H1 (cell line): ENCODE results near the gene KPNA6. TPM values are rescaled to one million over a fixed set of nuclear protein-coding genes. Genes with fewer than 3 reads are reported as not detected.

ENCODE experiments used
- CTCF ChIA-PET: fragments of 300-600 bp; sonication (Branson Sonifier 250); formaldehyde crosslinking; loops from one replicate; lab custom pipeline; 2021; ENCODE audit not compliant: partially characterized antibody; lab: Charles Lee
- POLR2A ChIA-PET: fragments of 300-600 bp; sonication (Branson Sonifier 250); formaldehyde crosslinking; loops from one replicate; lab custom pipeline; 2021; ENCODE audit warnings: inconsistent platforms; ENCODE audit not compliant: partially characterized antibody; lab: Charles Lee
- DNase-seq, 2 experiments: peaks; one replicate each; pipeline versions ENCODE4 v3.0.0 to v3.0.0-alpha.2; 2010 to 2022; ENCODE audit warnings: low spot score in 2 of 2, low read depth in 1 of 2, mixed read lengths in 1 of 2
- FAIRE-seq: peaks from 2 replicates; lab custom pipeline; 2011; peaks lifted over from hg19 to GRCh38; lab: Jason Lieb, UNC
- H2AFZ ChIP-seq: 2 replicates; pipeline ENCODE4 v1.8.1; 2012; ENCODE audit warnings: low read length, inconsistent platforms
- H2AK5ac ChIP-seq: 2 replicates; pipeline ENCODE4 v1.6.1; 2013; ENCODE audit warnings: low read depth, low read length
- H2BK120ac ChIP-seq: replicated peaks from 2 replicates; pipeline ENCODE3; 2013; ENCODE audit warnings: low read depth, low read length, inconsistent platforms
- H2BK12ac ChIP-seq: 2 replicates; pipeline ENCODE4 v1.6.1; 2013; ENCODE audit warnings: low read depth, low read length
- H2BK15ac ChIP-seq: 2 replicates; pipeline ENCODE4 v1.6.1; 2013; ENCODE audit warnings: low read length
- H2BK20ac ChIP-seq: 2 replicates; pipeline ENCODE4 v1.6.1; 2013; ENCODE audit warnings: low read length
- H2BK5ac ChIP-seq: 2 replicates; pipeline ENCODE4 v1.6.1; 2013; ENCODE audit warnings: low read depth, low read length
- H3K14ac ChIP-seq: 2 replicates; pipeline ENCODE4 v1.6.1; 2013; ENCODE audit warnings: inconsistent platforms; ENCODE audit not compliant: insufficient read length
- H3K18ac ChIP-seq: 2 replicates; pipeline ENCODE4 v1.6.1; 2013; ENCODE audit warnings: low read length; ENCODE audit errors: extremely low read depth
- H3K23ac ChIP-seq: 2 replicates; pipeline ENCODE4 v1.6.1; 2013; ENCODE audit warnings: inconsistent platforms; ENCODE audit not compliant: insufficient read length
- H3K23me2 ChIP-seq: 2 replicates; pipeline ENCODE4 v1.6.1; 2013; ENCODE audit warnings: low read depth, low read length
- H3K27ac ChIP-seq: 2 replicates; pipeline ENCODE4 v1.6.1; 2011; ENCODE audit warnings: low read depth, low read length, inconsistent platforms
- H3K27me3 ChIP-seq, 4 experiments: replicated peaks in 1 of 4; 1 replicate in 1 of 4; 2 replicates in 3 of 4; pipeline versions ENCODE4 v1.6.1 to v1.8.1; 2011 to 2013; ENCODE audit warnings: low read length in 3 of 4, mild to moderate bottlenecking in 3 of 4, inconsistent platforms in 2 of 4, mixed read lengths in 2 of 4, moderate library complexity in 1 of 4; ENCODE audit not compliant: control insufficient read depth in 3 of 4, insufficient read depth in 3 of 4; ENCODE audit errors: extremely low read depth in 1 of 4
- H3K36me3 ChIP-seq, 4 experiments: 2 replicates each; pipeline versions ENCODE4 v1.6.1 to v1.8.1; 2011 to 2013; ENCODE audit warnings: mild to moderate bottlenecking in 4 of 4, low read length in 3 of 4, moderate library complexity in 2 of 4, control low read depth in 1 of 4, inconsistent platforms in 1 of 4; ENCODE audit not compliant: insufficient read depth in 4 of 4, control insufficient read depth in 2 of 4
- H3K4ac ChIP-seq: replicated peaks from 2 replicates; pipeline ENCODE3; 2013; ENCODE audit warnings: low read length, low read depth, mixed read lengths, inconsistent platforms; ENCODE audit not compliant: insufficient read length
- H3K4me1 ChIP-seq, 4 experiments: replicated peaks in 1 of 4; 1 replicate in 1 of 4; 2 replicates in 3 of 4; pipeline versions ENCODE4 v1.6.1 to v1.8.1; 2011 to 2013; ENCODE audit warnings: low read length in 3 of 4, inconsistent platforms in 2 of 4, mixed read lengths in 1 of 4; ENCODE audit not compliant: insufficient read depth in 4 of 4, control insufficient read depth in 3 of 4
- H3K4me2 ChIP-seq, 2 experiments: 2 replicates each; pipeline versions ENCODE4 v1.6.1 to v1.8.1; 2011 to 2013; ENCODE audit warnings: low read depth in 2 of 2, low read length in 2 of 2, control low read depth in 1 of 2, inconsistent platforms in 1 of 2, mild to moderate bottlenecking in 1 of 2; ENCODE audit not compliant: insufficient read depth in 1 of 2
- H3K4me3 ChIP-seq, 4 experiments: fragments of 200-600, 300-600 bp in 1 of 4; sonication (generic), shearing (Covaris generic), sonication (Bioruptor Twin) in 1 of 4; 2 replicates each; pipeline versions ENCODE4 v1.5.1 to v1.8.1; 2011 to 2016; ENCODE audit warnings: low read length in 4 of 4, low read depth in 3 of 4, control low read depth in 2 of 4, inconsistent platforms in 2 of 4, mild to moderate bottlenecking in 2 of 4, mixed read lengths in 1 of 4, moderate library complexity in 1 of 4; ENCODE audit not compliant: insufficient read depth in 2 of 4; ENCODE audit errors: extremely low read depth in 1 of 4
- H3K56ac ChIP-seq: replicated peaks from 2 replicates; pipeline ENCODE3; 2013; ENCODE audit warnings: low read depth, mild to moderate bottlenecking, mixed read lengths, low read length, inconsistent platforms; ENCODE audit not compliant: insufficient read length
- H3K79me1 ChIP-seq: 2 replicates; pipeline ENCODE4 v1.6.1; 2013; ENCODE audit warnings: low read depth, low read length, control low read depth
- H3K79me2 ChIP-seq, 2 experiments: 2 replicates each; pipeline versions ENCODE4 v1.6.1 to v1.8.1; 2012 to 2013; ENCODE audit warnings: low read length in 2 of 2, mild to moderate bottlenecking in 2 of 2, inconsistent platforms in 1 of 2; ENCODE audit not compliant: insufficient read depth in 2 of 2, control insufficient read depth in 1 of 2
- H3K9ac ChIP-seq, 4 experiments: replicated peaks in 1 of 4; 1 replicate in 1 of 4; 2 replicates in 3 of 4; pipeline versions ENCODE4 v1.6.1 to v1.8.1; 2011 to 2013; ENCODE audit warnings: low read depth in 3 of 4, low read length in 3 of 4, control low read depth in 2 of 4, mild to moderate bottlenecking in 2 of 4, moderate library complexity in 2 of 4, inconsistent platforms in 1 of 4; ENCODE audit errors: extremely low read depth in 1 of 4
- H3K9me3 ChIP-seq, 2 experiments: 2 replicates each; pipeline versions ENCODE4 v1.6.1 to v1.8.1; 2012 to 2013; ENCODE audit warnings: mild to moderate bottlenecking in 2 of 2, moderate library complexity in 2 of 2, control low read depth in 1 of 2, inconsistent platforms in 1 of 2, low read depth in 1 of 2, low read length in 1 of 2, mixed read lengths in 1 of 2; ENCODE audit not compliant: insufficient read depth in 2 of 2
- H4K20me1 ChIP-seq, 2 experiments: replicated peaks in 1 of 2; 2 replicates each; pipeline versions ENCODE3 to v1.8.1; 2011 to 2013; ENCODE audit warnings: inconsistent platforms in 2 of 2, low read length in 2 of 2, mild to moderate bottlenecking in 1 of 2; ENCODE audit not compliant: insufficient read depth in 2 of 2, control insufficient read depth in 1 of 2
- H4K5ac ChIP-seq: 2 replicates; pipeline ENCODE4 v1.6.1; 2013; ENCODE audit warnings: low read length, low read depth, mixed read lengths, inconsistent platforms; ENCODE audit not compliant: insufficient read length
- H4K8ac ChIP-seq: 2 replicates; pipeline ENCODE4 v1.8.0; 2013; ENCODE audit warnings: mild to moderate bottlenecking, moderate library complexity, low read length, inconsistent platforms; ENCODE audit not compliant: insufficient read depth; ENCODE audit errors: extremely low read depth
- H4K91ac ChIP-seq: replicated peaks from 2 replicates; pipeline ENCODE3; 2013; ENCODE audit warnings: low read length, mixed read lengths, inconsistent platforms; ENCODE audit not compliant: insufficient read length
- BRCA1 ChIP-seq: IDR thresholded peaks from 2 replicates; pipeline ENCODE4 v1.6.1; 2012; ENCODE audit warnings: low read depth, low read length, improper control_type of control experiment
- NANOG ChIP-seq: IDR thresholded peaks from 2 replicates; pipeline ENCODE4 v1.6.1; 2011; ENCODE audit warnings: low read length, low read depth, mild to moderate bottlenecking, inconsistent platforms; ENCODE audit not compliant: insufficient read depth, poor library complexity, severe bottlenecking
- SIRT6 ChIP-seq: IDR thresholded peaks from one replicate; pipeline ENCODE4 v1.7.1; 2012; ENCODE audit warnings: low read length, inconsistent platforms
- whole genome bisulfite sequencing, 2 experiments: shearing (Covaris generic) in 1 of 2; methylation state at CpG; one replicate each; pipeline versions ENCODE4 v1.1.6 to v1.1.7; 2013 to 2015; ENCODE audit warnings: low lambda C conversion rate in 2 of 2, mixed read lengths in 2 of 2, inconsistent platforms in 1 of 2, low coverage in 1 of 2, missing lambda C conversion rate in 1 of 2; ENCODE audit not compliant: insufficient replicate concordance in 2 of 2, insufficient coverage in 1 of 2, insufficient read length in 1 of 2; ENCODE audit errors: extremely low coverage in 1 of 2, missing lambda C conversion rate in 1 of 2; 5-methylcytosine and 5-hydroxymethylcytosine counted together
- polyA plus RNA-seq, 7 experiments: library from polyadenylated mRNA; depleted of rRNA in 3 of 7; stranded (reverse) in 5 of 7; unstranded in 2 of 7; fragments of >200 nt in 5 of 7; fragments of 200-250 nt in 2 of 7; gene quantifications; 1 replicate in 5 of 7; 2 replicates in 1 of 7; 4 replicates in 1 of 7; pipeline versions ENCODE4 v1.2.1 to v1.2.3, GENCODE V29; 2011 to 2013; ENCODE audit warnings: missing spikeins in 2 of 7, mixed read lengths in 2 of 7
- total RNA-seq: library from RNA; stranded (reverse); fragmentation: NEBNext Ultra II Directional; extraction: Animal tissue kit (Norgen Biotek cat#: 25700); gene quantifications from 2 replicates; pipeline ENCODE4 v1.2.1, GENCODE V29; 2021

KPNA6 gene
- total and polyA plus RNA-seq, 2 of the 8 experiments (the other 6 are each of a cell fraction or from before 2014, with no cell fraction given): 24.2 to 120 TPM

- Histone ChIP-seq H3K27ac (no peak overlapping the region), H2BK15ac (no peak overlapping the region), H3K4me3 (no peak overlapping the region), H3K4me1 (peaks cover 13 to 28% (median 18%) of the 10 kb centered on the region in 4 experiments), H3K9ac (no peak overlapping the region), H2AK5ac (no peak overlapping the region), H2BK5ac (no peak overlapping the region), H2AFZ (no peak overlapping the region), H3K36me3 (peaks cover 28 to 49% (median 39%) of the 10 kb centered on the region in 4 experiments; a peak in 7 of 8 replicates), H3K4me2 (no peak overlapping the region), H4K20me1 (peaks cover 6 to 8% of the 10 kb centered on the region in 2 experiments), H3K56ac (no peak overlapping the region), H3K9me3 (no peaks in the 10 kb centered on the region), H3K4ac (no peak overlapping the region), H3K79me1 (0 out of 2 replicates have a peak, but pooled peaks cover 3% of the 10 kb centered on the region), H3K23me2 (peaks cover 9% of the 10 kb centered on the region; the same call in 1 of the 2 replicates), H2BK120ac (no peak overlapping the region), H3K14ac (no peak overlapping the region), H2BK20ac (no peak overlapping the region), H2BK12ac (no peak overlapping the region), H4K8ac (no peak overlapping the region), H4K5ac (no peak overlapping the region), H3K23ac (no peak overlapping the region), H3K18ac (no peak overlapping the region), H3K27me3 (no peaks in the 10 kb centered on the region; a peak in 1 of 7 replicates), H3K79me2 (no peaks in the 10 kb centered on the region), H4K91ac (no peak overlapping the region)
- POLR2A ChIA-PET: interaction anchor here (0.7 to 21.3 kb wide), 14 partner anchors 11 to 143 kb away, joined by 3 to 332 read pairs (median 6); partner anchors contain the start of genes DCDC2B, IQCC, TMEM39B and TXLNA
- CTCF ChIA-PET: interaction anchor here (1.8 to 2.4 kb wide), 3 partner anchors 18 to 50 kb away, joined by 7 to 16 read pairs (median 8); no protein-coding TSS in a partner anchor
- FAIRE-seq: no peak
- WGBS, 2 experiments: 94% methylated on average over 6 of the region's 6 CpGs; no CpG with 5 or more reads in 1 of the 2 experiments
- DNase-seq: no peak
- no peak for TF ChIP-seq SIRT6
- no peak for TF ChIP-seq BRCA1
- no peak for TF ChIP-seq NANOG
Measured at GRCh38 chr1:32197837-32198236, 90.0 kb downstream of the KPNA6 start.
